Kidney (tissue), 14 donors: ENCODE measurements around the gene LHFPL3. TPM values are rescaled to one million over a fixed set of nuclear protein-coding genes. Genes with fewer than 3 reads are reported as not detected.

Experiments
- DNase-seq, 5 donors: peaks; one replicate each; pipeline ENCODE4 v3.0.0-alpha.2; 2013 to 2020
- FAIRE-seq: peaks from 2 replicates; lab custom pipeline; 2012; peaks lifted over from hg19 to GRCh38; lab: Jason Lieb, UNC
- H3K27ac ChIP-seq, 2 donors: one replicate each; pipeline ENCODE4 v1.7.0; 2013; ENCODE audit warnings: low read depth in 2 of 2, low read length in 2 of 2, inconsistent platforms in 1 of 2
- H3K27me3 ChIP-seq: one replicate; pipeline ENCODE4 v1.7.1; 2013; ENCODE audit warnings: low read length, inconsistent platforms; ENCODE audit not compliant: control insufficient read depth, insufficient read depth
- H3K36me3 ChIP-seq, 3 donors: one replicate each; pipeline versions ENCODE4 v1.7.0 to v1.7.1; 2013; ENCODE audit warnings: low read length in 3 of 3, control low read depth in 1 of 3, inconsistent platforms in 1 of 3; ENCODE audit not compliant: insufficient read depth in 3 of 3, control insufficient read depth in 2 of 3
- H3K4me1 ChIP-seq, 3 donors: one replicate each; pipeline versions ENCODE4 v1.7.0 to v1.7.1; 2013; ENCODE audit warnings: low read length in 3 of 3, inconsistent platforms in 1 of 3, low read depth in 1 of 3; ENCODE audit not compliant: control insufficient read depth in 2 of 3, insufficient read depth in 2 of 3
- H3K4me3 ChIP-seq, 3 donors: one replicate each; pipeline versions ENCODE4 v1.7.0 to v1.8.1; 2013; ENCODE audit warnings: low read length in 3 of 3, control low read depth in 1 of 3, inconsistent platforms in 1 of 3
- H3K9ac ChIP-seq, 3 donors: one replicate each; pipeline versions ENCODE4 v1.7.0 to v1.7.1; 2013; ENCODE audit warnings: low read length in 3 of 3, control low read depth in 1 of 3, inconsistent platforms in 1 of 3
- H3K9me3 ChIP-seq, 3 donors: one replicate each; pipeline versions ENCODE4 v1.7.0 to v1.7.1; 2013; ENCODE audit warnings: low read length in 3 of 3, control low read depth in 1 of 3, inconsistent platforms in 1 of 3; ENCODE audit not compliant: control insufficient read depth in 2 of 3, insufficient read depth in 1 of 3
- CTCF ChIP-seq: IDR thresholded peaks from 3 replicates; pipeline ENCODE4 v1.5.1; 2012; ENCODE audit warnings: mild to moderate bottlenecking, moderate library complexity, borderline replicate concordance; ENCODE audit not compliant: insufficient read depth; ENCODE audit errors: extremely low read depth
- intact Hi-C: fragments of 100-400 bp; cut with DNase I; formaldehyde crosslinking; loops from one replicate; pipeline ENCODE4 v1.11.1; 2022
- polyA plus RNA-seq: library from polyadenylated mRNA; stranded (reverse); fragments of 350-450 nt; fragmentation: Illumina TruSeq; extraction: RNeasy Lipid Tissue Mini Kit (QIAGEN cat#74804); gene quantifications from one replicate; pipeline ENCODE4 v1.2.3, GENCODE V29; 2014; ENCODE audit warnings: low read depth, low replicate concordance; ENCODE audit not compliant: insufficient read depth
- total RNA-seq: library from RNA; stranded (reverse); fragmentation: NEBNext Ultra II Directional; extraction: Animal tissue kit (Norgen Biotek cat#: 25700); gene quantifications from one replicate; pipeline ENCODE4 v1.2.1, GENCODE V29; 2021
- donor health status: control.
- donor health status: control.
- donor health status: control.
- donor health status: control.
- donor health status: control.
- donor health status: DM: yes; HTN: yes; CAD: no.
- donor health status: Normal renal cell carcinoma (clear cell type).

Gene LHFPL3
- total and polyA plus RNA-seq, 2 donors from 2014 or later, result not detected

GRCh38 chr7:104541897-104542296, 213.5 kb downstream of the LHFPL3 start:
- FAIRE-seq, result no peak
- DNase-seq, result no peak
- intact Hi-C loops, result no loop called here
- H3K9me3 ChIP-seq, result no peaks in the 10 kb centered on the region
- H3K9ac ChIP-seq, result no peak overlapping the region
- H3K27ac ChIP-seq, result no peak overlapping the region
- TF ChIP-seq CTCF, result no peak
- H3K4me1 ChIP-seq, result no peaks in the 10 kb centered on the region
- H3K36me3 ChIP-seq, result no peaks in the 10 kb centered on the region
- no peaks in the 10 kb centered on the region for H3K27me3 ChIP-seq
- no peak overlapping the region for H3K4me3 ChIP-seq

DNA sequence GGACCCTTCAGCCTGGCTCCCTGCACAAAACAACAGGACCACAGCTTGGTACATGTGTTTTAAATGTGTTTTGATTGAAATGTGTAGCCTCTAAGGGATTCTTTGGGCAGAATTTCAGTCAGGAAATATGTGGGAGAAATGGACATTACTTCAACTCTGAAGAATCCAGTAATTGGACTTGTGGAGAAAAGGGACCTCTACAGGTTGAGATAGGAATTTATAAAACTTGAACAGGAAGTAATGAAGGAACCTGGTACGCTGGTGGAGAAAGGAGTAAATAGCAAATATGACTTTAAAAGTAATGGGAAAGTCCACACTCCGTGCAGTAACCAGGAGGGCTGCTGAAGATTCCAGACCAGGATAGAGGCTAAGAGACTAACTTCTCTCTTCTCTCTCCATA, 220.5 kb downstream of the LHFPL3 start:
- no peaks in the 10 kb centered on the region for H3K27me3 ChIP-seq
- intact Hi-C loops, result no loop called here
- H3K4me3 ChIP-seq, result no peak overlapping the region
- H3K9me3 ChIP-seq, result peaks cover 0 to 5% (median 0%) of the 10 kb centered on the region in 3 donors
- no peak overlapping the region for H3K9ac ChIP-seq
- DNase-seq, result peak in 1 of 5 donors; percentile 5
- no peak overlapping the region for H3K27ac ChIP-seq
- no peaks in the 10 kb centered on the region for H3K4me1 ChIP-seq
- FAIRE-seq, result no peak
- no peaks in the 10 kb centered on the region for H3K36me3 ChIP-seq
- no peak for TF ChIP-seq CTCF

- H3K9me3 ChIP-seq, result peaks cover 0 to 5% (median 0%) of the 10 kb centered on the region in 3 donors
- TF ChIP-seq CTCF, result no peak
- no peak overlapping the region for H3K4me3 ChIP-seq
- H3K36me3 ChIP-seq, result no peaks in the 10 kb centered on the region
- no peaks in the 10 kb centered on the region for H3K27me3 ChIP-seq
- H3K4me1 ChIP-seq, result no peaks in the 10 kb centered on the region
- FAIRE-seq, result no peak
- intact Hi-C loops, result no loop called here
- no peak for DNase-seq
- H3K9ac ChIP-seq, result no peak overlapping the region
- no peak overlapping the region for H3K27ac ChIP-seq
These were observed 222.0 kb downstream of the LHFPL3 start for GRCh38 chr7:104550362-104550761.

DNA sequence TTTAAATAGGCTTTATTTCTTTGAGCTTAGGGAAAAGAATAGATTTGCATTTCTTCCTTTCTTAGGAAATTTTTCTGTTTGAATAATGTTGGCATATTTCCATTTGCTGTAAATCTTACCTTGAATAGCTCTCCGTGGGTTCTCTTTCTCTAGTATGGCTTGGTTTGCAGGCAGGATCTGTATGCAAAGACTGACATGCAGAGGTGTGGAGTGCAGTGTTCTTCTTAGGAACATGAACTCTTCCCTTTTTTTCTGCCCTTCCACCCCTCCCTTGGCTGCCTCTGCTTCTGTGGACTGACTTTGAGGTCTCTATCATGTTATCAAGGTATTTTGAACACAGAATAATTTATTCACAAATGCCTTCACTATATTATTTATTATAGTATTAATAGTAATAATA, 222.8 kb downstream of the LHFPL3 start:
- no peaks in the 10 kb centered on the region for H3K4me1 ChIP-seq
- H3K27me3 ChIP-seq, result no peaks in the 10 kb centered on the region
- DNase-seq (no peak), FAIRE-seq (no peak)
- no peak overlapping the region for H3K4me3 ChIP-seq
- intact Hi-C loops, result no loop called here
- H3K9ac ChIP-seq, result no peak overlapping the region
- no peaks in the 10 kb centered on the region for H3K36me3 ChIP-seq
- no peak overlapping the region for H3K27ac ChIP-seq
- H3K9me3 ChIP-seq, result peaks cover 0 to 5% (median 0%) of the 10 kb centered on the region in 3 donors
- no peak for TF ChIP-seq CTCF
